Measurements from ENCODE around the gene ICA1L.

DNA sequence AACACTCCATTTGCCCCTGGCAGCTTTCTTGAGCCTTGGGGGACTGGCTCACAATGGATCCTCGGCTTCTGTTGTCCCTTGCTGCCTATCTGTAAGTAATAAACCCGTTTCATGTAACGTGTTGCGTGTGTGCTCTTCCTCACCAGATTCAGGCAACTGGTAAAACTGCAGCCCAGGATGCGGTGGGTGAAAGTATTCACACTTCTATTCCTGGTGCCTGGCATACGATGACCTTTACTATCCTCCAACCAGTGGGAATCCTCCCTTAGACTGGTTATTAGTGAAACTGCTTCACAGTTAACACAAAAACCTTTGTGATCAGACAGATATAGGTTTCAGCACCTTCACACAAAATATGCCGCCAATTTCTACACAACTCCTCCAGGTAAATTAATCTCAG lies 13.6 kb upstream of the ICA1L start:
- no peak for TF ChIP-seq YY1 (IDR thresholded peaks at IDR 0.05; ENCODE audit: insufficient read depth, insufficient read length)
- no peak for TF ChIP-seq SUZ12 (IDR thresholded peaks at IDR 0.05; ENCODE audit: extremely low read depth, insufficient read depth, insufficient read length)
- TF ChIP-seq ZNF274 (IDR thresholded peaks at IDR 0.05; ENCODE audit: low read depth, low read length): no peak
